K562 (cell line): ENCODE measurements around the gene KHDC1L. TPM values are rescaled to one million over a fixed set of nuclear protein-coding genes. Genes with fewer than 3 reads are reported as not detected.
A peak's percentile ranks its signal among the peaks of the same experiment; 100 is the strongest.

Experiments used
- GTF3C2 ChIP-seq: IDR thresholded peaks from 3 replicates; pipeline ENCODE4 v1.6.1; 2011; ENCODE audit warnings: borderline replicate concordance, mild to moderate bottlenecking, moderate library complexity; ENCODE audit not compliant: insufficient read length; ENCODE audit errors: extremely low read depth
- KDM2B ChIP-seq: fragments of 250-450 bp; sonication (Bioruptor Pico); IDR thresholded peaks from 2 replicates; pipeline ENCODE4 v1.8.0; 2021; ENCODE audit warnings: mild to moderate bottlenecking, moderate library complexity
- MCM2 ChIP-seq: fragments of 450-650 bp; IDR thresholded peaks from 2 replicates; pipeline ENCODE4 v1.6.1; 2017; ENCODE audit warnings: low read depth, mild to moderate bottlenecking
- MGA ChIP-seq: fragments of 450-650 bp; IDR thresholded peaks from 2 replicates; pipeline ENCODE4 v1.6.1; 2016; ENCODE audit warnings: mild to moderate bottlenecking, moderate library complexity
- RBFOX2 ChIP-seq: fragments of 200-400 bp; formaldehyde crosslinking; IDR thresholded peaks from 2 replicates; pipeline ENCODE4 v1.6.1; 2017; ENCODE audit warnings: low read depth, mild to moderate bottlenecking, low read length, moderate library complexity
- USF1 ChIP-seq: sonication (generic); formaldehyde crosslinking; IDR thresholded peaks from 2 replicates; pipeline ENCODE4 v1.9.0; 2022; ENCODE audit warnings: mild to moderate bottlenecking, missing genetic modification reagents
- polyA plus RNA-seq, 8 experiments: library from polyadenylated mRNA; depleted of rRNA in 4 of 8; stranded (reverse) in 5 of 8; unstranded in 3 of 8; fragments of >200 nt; fragmentation: Nextera tagmentation in 2 of 8; fragmentation: Illumina TruSeq in 1 of 8; extraction: Ambion mirVana in 2 of 8; extraction: Trizol in 1 of 8; gene quantifications; 2 replicates each; pipeline versions ENCODE4 v1.2.1 to v1.2.3, GENCODE V29; 2011 to 2014; ENCODE audit warnings: inconsistent platforms in 1 of 8, missing spikeins in 1 of 8
- total RNA-seq, 7 experiments: library from RNA; depleted of rRNA in 6 of 7; stranded (reverse); fragments of >200 nt in 6 of 7; fragmentation: Illumina TruSeq in 2 of 7; extraction: Trizol in 2 of 7; gene quantifications; 2 replicates each; pipeline versions ENCODE4 v1.2.1 to v1.2.3, GENCODE V29; 2011 to 2021; ENCODE audit warnings: low replicate concordance in 1 of 7

KHDC1L gene
- total and polyA plus RNA-seq, 9 of the 15 experiments (the other 6 are each of a cell fraction or from before 2014, with no cell fraction given): 0.33 to 1.9 (median 0.54) TPM

- TF ChIP-seq GTF3C2: no peak
- TF ChIP-seq MGA: peak; percentile 81
- no peak for TF ChIP-seq MCM2
- TF ChIP-seq USF1: no peak
- TF ChIP-seq RBFOX2: peak; percentile 79
- no peak for TF ChIP-seq KDM2B (CRISPR knock-in tag)
Observed at GRCh38 chr6:73262671-73263569, 37.6 kb upstream of the KHDC1L start, which contains the start of gene KHDC1 (continued).
